Measurements from ENCODE around the gene SIGLEC6. TPM values are rescaled to one million over a fixed set of nuclear protein-coding genes. Genes with fewer than 3 reads are reported as not detected.

SIGLEC6 gene
- polyA plus RNA-seq, 1 experiment, result not detected

DNA sequence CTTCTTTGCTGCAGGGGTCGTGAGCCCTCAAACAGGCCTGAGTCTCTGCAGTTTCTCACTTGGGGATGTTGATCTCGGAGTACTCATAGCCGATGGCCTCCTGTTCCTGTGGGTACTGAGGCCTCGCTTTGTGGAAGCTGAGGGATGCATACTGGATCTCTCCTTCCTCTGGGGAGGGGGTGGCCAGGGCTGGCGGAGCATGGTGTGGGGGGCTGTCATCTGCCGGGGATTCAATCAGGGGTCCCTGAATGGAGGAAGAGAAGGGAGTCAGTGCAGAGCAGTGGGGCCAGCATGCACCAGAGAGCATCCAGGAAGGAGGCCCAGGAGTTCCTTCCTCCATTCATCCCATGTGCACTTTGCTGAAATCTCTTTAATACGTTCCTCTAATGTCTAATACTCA, 39.9 kb downstream of the SIGLEC6 start:
- DNase-seq (ENCODE audit: low read depth, low spot score), result no peak
- Histone ChIP-seq H3K27ac (ENCODE audit: low read depth, low read length) (no peak overlapping the region), H3K9me3 (ENCODE audit: control insufficient read depth, insufficient read depth, low read length) (peaks cover 11% of the 10 kb centered on the region), H3K4me3 (ENCODE audit: low read depth, low read length) (no peak overlapping the region), H3K27me3 (ENCODE audit: control insufficient read depth, insufficient read depth, low read length) (no peaks in the 10 kb centered on the region)
- ChIA-PET POLR2A (no interaction called here), CTCF (no interaction called here)
- TF ChIP-seq, protein P1, sequence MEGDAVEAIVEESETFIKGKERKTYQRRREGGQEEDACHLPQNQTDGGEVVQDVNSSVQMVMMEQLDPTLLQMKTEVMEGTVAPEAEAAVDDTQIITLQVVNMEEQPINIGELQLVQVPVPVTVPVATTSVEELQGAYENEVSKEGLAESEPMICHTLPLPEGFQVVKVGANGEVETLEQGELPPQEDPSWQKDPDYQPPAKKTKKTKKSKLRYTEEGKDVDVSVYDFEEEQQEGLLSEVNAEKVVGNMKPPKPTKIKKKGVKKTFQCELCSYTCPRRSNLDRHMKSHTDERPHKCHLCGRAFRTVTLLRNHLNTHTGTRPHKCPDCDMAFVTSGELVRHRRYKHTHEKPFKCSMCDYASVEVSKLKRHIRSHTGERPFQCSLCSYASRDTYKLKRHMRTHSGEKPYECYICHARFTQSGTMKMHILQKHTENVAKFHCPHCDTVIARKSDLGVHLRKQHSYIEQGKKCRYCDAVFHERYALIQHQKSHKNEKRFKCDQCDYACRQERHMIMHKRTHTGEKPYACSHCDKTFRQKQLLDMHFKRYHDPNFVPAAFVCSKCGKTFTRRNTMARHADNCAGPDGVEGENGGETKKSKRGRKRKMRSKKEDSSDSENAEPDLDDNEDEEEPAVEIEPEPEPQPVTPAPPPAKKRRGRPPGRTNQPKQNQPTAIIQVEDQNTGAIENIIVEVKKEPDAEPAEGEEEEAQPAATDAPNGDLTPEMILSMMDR (IDR thresholded peaks at IDR 0.05; ENCODE audit: low read depth, low read length), result no peak

DNA sequence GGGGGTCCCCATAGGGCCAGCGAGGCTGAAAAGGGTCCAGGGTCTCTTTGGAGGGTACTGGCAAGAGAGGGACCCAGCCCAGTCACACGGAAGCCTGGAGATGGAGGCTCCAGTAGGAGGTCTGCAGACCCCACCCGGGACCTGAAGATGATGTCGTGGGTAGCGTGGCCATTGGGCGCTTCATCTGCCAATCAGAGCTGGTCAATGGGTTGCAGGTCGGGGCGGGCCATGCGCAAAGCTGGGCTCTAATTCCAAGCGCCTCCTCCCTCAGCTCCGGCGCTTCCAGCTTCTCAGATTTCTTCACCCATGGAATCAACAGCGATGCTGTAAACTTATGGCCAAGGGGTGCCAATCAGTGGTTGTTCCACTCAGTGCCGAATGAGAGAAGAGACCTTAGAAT, 40.8 kb downstream of the SIGLEC6 start:
- no peak for DNase-seq (ENCODE audit: low read depth, low spot score)
- ChIA-PET POLR2A (no interaction called here), CTCF (interaction anchor here (0.6 kb wide), 1 partner anchor 25 kb away, joined by 3 read pairs; no protein-coding TSS in a partner anchor)
- Histone ChIP-seq H3K4me3 (ENCODE audit: low read depth, low read length) (no peak overlapping the region), H3K9me3 (ENCODE audit: control insufficient read depth, insufficient read depth, low read length) (peaks cover 11% of the 10 kb centered on the region), H3K27me3 (ENCODE audit: control insufficient read depth, insufficient read depth, low read length) (no peaks in the 10 kb centered on the region), H3K27ac (ENCODE audit: low read depth, low read length) (no peak overlapping the region)
- TF ChIP-seq, protein P1 (IDR thresholded peaks at IDR 0.05; ENCODE audit: low read depth, low read length), result no peak

DNA sequence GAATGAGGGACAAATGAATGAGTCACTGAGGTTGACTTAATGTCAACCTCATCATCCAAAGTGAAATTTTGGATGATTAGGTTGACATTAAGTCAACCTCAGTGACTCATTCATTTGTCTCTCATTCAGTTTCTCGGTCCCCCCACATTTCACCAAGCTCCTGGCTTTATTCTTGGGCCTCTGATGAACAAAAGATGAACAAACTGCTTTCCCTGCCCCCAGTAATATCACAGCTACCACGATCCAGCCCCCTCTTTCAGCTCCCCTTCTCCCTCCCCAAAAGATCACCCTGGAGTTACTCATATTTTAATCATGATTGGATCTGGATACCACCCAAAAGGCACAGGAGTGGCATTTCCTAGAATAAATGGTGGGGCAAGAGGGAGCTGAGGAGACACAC, 42.4 kb downstream of the SIGLEC6 start:
- POLR2A ChIA-PET, result no interaction called here
- CTCF ChIA-PET, result no interaction called here
- no peak for DNase-seq (ENCODE audit: low read depth, low spot score)
- H3K4me3 ChIP-seq (ENCODE audit: low read depth, low read length), result no peak overlapping the region
- H3K9me3 ChIP-seq (ENCODE audit: control insufficient read depth, insufficient read depth, low read length), result peaks cover 11% of the 10 kb centered on the region
- TF ChIP-seq, protein P1 (IDR thresholded peaks at IDR 0.05; ENCODE audit: low read depth, low read length), result no peak
- no peaks in the 10 kb centered on the region for H3K27me3 ChIP-seq (ENCODE audit: control insufficient read depth, insufficient read depth, low read length)
- H3K27ac ChIP-seq (ENCODE audit: low read depth, low read length), result no peak overlapping the region

DNA sequence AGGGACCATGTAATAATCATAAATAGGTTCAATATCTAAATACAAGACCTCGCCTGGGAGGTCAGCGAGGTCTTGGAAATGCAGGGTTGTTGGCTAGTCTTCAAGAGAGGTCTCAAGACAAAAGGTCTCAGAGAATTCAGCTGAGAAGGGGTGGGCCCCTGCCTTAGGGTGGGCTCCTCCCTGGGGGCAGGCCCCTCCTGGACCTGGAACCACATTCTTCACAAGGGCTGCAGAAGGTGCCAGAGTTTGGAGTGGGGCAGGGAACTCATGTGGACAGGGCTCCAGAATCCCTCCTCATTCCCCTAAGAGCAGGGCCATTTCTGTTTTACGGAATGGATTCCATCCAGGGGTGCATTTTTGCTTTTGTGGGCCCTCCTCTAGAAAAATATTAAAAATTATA, 43.0 kb downstream of the SIGLEC6 start:
- Histone ChIP-seq H3K27me3 (ENCODE audit: control insufficient read depth, insufficient read depth, low read length) (no peaks in the 10 kb centered on the region), H3K27ac (ENCODE audit: low read depth, low read length) (no peak overlapping the region), H3K4me3 (ENCODE audit: low read depth, low read length) (no peak overlapping the region), H3K9me3 (ENCODE audit: control insufficient read depth, insufficient read depth, low read length) (peaks cover 16% of the 10 kb centered on the region)
- TF ChIP-seq, protein P1 (IDR thresholded peaks at IDR 0.05; ENCODE audit: low read depth, low read length), result no peak
- CTCF ChIA-PET, result no interaction called here
- DNase-seq (ENCODE audit: low read depth, low spot score), result no peak
- POLR2A ChIA-PET, result no interaction called here

DNA sequence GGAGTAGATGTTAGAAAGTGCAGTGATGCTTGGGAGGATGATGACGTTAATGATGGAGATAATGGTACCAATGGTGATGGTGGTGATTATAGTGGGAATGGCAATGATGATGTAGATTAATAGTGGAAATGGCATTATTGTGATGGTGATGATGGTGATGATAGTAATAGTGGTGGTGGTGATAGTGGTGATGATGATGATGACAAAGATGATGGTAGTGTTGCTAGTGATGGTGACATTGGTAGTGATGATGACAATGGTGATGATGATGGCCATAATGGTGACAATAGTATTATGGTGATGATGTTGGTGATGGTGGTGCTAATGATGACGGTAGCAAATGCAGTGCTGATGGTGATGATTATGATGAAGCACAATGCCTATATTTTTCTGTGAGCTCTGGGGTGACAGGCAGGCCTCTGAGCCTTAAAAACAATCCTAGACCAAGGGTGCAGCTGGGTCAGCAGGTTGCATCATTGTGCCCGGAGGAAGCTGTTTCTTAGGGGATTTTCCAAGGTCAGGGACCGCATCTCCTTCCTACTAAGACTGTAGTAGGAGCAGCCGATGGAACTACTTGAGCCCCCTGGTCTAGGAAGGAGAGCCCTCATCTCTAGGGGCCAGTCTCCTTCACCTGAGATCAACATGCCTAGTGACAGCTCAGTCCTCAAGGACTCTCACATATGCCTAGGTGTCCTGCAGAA, 45.4 kb downstream of the SIGLEC6 start:
- DNase-seq (ENCODE audit: low read depth, low spot score), result no peak
- CTCF ChIA-PET, result interaction anchor here (1.4 kb wide), 1 partner anchor 64 kb away, joined by 3 read pairs; no protein-coding TSS in a partner anchor
- Histone ChIP-seq H3K9me3 (ENCODE audit: control insufficient read depth, insufficient read depth, low read length) (peaks cover 19% of the 10 kb centered on the region), H3K27ac (ENCODE audit: low read depth, low read length) (no peak overlapping the region), H3K4me3 (ENCODE audit: low read depth, low read length) (no peak overlapping the region), H3K27me3 (ENCODE audit: control insufficient read depth, insufficient read depth, low read length) (no peaks in the 10 kb centered on the region)
- TF ChIP-seq, protein P1 (IDR thresholded peaks at IDR 0.05; ENCODE audit: low read depth, low read length), result no peak
- POLR2A ChIA-PET, result no interaction called here

All from AG04450 (cell line).